Stimulated activated CD8-positive, alpha-beta memory T cell treated with anti-CD3 and anti-CD28 coated beads, Interleukin-12 subunit alpha, Interleukin-12 subunit beta, amount 100 ng/mL, for 1 hour (primary cell): ENCODE measurements around the gene ARVCF.

ENCODE experiments used
- DNase-seq: peaks from one replicate; pipeline ENCODE4 v3.0.0-alpha.2; 2020; ENCODE audit warnings: low read depth

ARVCF gene

GRCh38 chr22:20053407-20054033, 36.9 kb upstream of the ARVCF start:
- DNase-seq: no peak

GRCh38 chr22:20052309-20053259, 36.0 kb upstream of the ARVCF start:
- no peak for DNase-seq

- no peak for DNase-seq
Observed at GRCh38 chr22:20051927-20052308, 35.3 kb upstream of the ARVCF start.

- DNase-seq: no peak
Observed at GRCh38 chr22:20046730-20047129, 30.1 kb upstream of the ARVCF start.

GRCh38 chr22:20044495-20045151, 28.0 kb upstream of the ARVCF start:
- DNase-seq: no peak

- DNase-seq: no peak
Observed at GRCh38 chr22:20043997-20044342, 27.3 kb upstream of the ARVCF start.

- DNase-seq: no peak
Observed at GRCh38 chr22:20043057-20043996, 26.7 kb upstream of the ARVCF start.

- DNase-seq: no peak
Observed at GRCh38 chr22:20040327-20041200, 23.9 kb upstream of the ARVCF start.

GRCh38 chr22:20039683-20040325, 23.2 kb upstream of the ARVCF start:
- no peak for DNase-seq

GRCh38 chr22:20038574-20038973, 22.0 kb upstream of the ARVCF start:
- DNase-seq: no peak

GRCh38 chr22:20037419-20037818, 20.8 kb upstream of the ARVCF start:
- no peak for DNase-seq

GRCh38 chr22:20036535-20037392, 20.1 kb upstream of the ARVCF start:
- DNase-seq: no peak

GRCh38 chr22:20036084-20036482, 19.5 kb upstream of the ARVCF start:
- DNase-seq: no peak

- no peak for DNase-seq
Observed at GRCh38 chr22:20035375-20036083, 18.9 kb upstream of the ARVCF start.

- DNase-seq: no peak
Observed at GRCh38 chr22:20034143-20034542, 17.5 kb upstream of the ARVCF start.

- DNase-seq: no peak
Observed at GRCh38 chr22:20033045-20033706, 16.6 kb upstream of the ARVCF start.

- DNase-seq: no peak
Observed at GRCh38 chr22:20032407-20032991, 15.9 kb upstream of the ARVCF start.
